H1 (cell line): ENCODE data around the gene ADD2. TPM values are rescaled to one million over a fixed set of nuclear protein-coding genes. Genes with fewer than 3 reads are reported as not detected.

Source experiments
- CTCF ChIA-PET: fragments of 300-600 bp; sonication (Branson Sonifier 250); formaldehyde crosslinking; loops from one replicate; lab custom pipeline; 2021; ENCODE audit not compliant: partially characterized antibody; lab: Charles Lee
- POLR2A ChIA-PET: fragments of 300-600 bp; sonication (Branson Sonifier 250); formaldehyde crosslinking; loops from one replicate; lab custom pipeline; 2021; ENCODE audit warnings: inconsistent platforms; ENCODE audit not compliant: partially characterized antibody; lab: Charles Lee
- DNase-seq, 2 experiments: peaks; one replicate each; pipeline versions ENCODE4 v3.0.0 to v3.0.0-alpha.2; 2010 to 2022; ENCODE audit warnings: low spot score in 2 of 2, low read depth in 1 of 2, mixed read lengths in 1 of 2
- FAIRE-seq: peaks from 2 replicates; lab custom pipeline; 2011; peaks lifted over from hg19 to GRCh38; lab: Jason Lieb, UNC
- H2AFZ ChIP-seq: 2 replicates; pipeline ENCODE4 v1.8.1; 2012; ENCODE audit warnings: low read length, inconsistent platforms
- H2AK5ac ChIP-seq: 2 replicates; pipeline ENCODE4 v1.6.1; 2013; ENCODE audit warnings: low read depth, low read length
- H2BK120ac ChIP-seq: replicated peaks from 2 replicates; pipeline ENCODE3; 2013; ENCODE audit warnings: low read depth, low read length, inconsistent platforms
- H2BK12ac ChIP-seq: 2 replicates; pipeline ENCODE4 v1.6.1; 2013; ENCODE audit warnings: low read depth, low read length
- H2BK15ac ChIP-seq: 2 replicates; pipeline ENCODE4 v1.6.1; 2013; ENCODE audit warnings: low read length
- H2BK20ac ChIP-seq: 2 replicates; pipeline ENCODE4 v1.6.1; 2013; ENCODE audit warnings: low read length
- H2BK5ac ChIP-seq: 2 replicates; pipeline ENCODE4 v1.6.1; 2013; ENCODE audit warnings: low read depth, low read length
- H3K14ac ChIP-seq: 2 replicates; pipeline ENCODE4 v1.6.1; 2013; ENCODE audit warnings: inconsistent platforms; ENCODE audit not compliant: insufficient read length
- H3K18ac ChIP-seq: 2 replicates; pipeline ENCODE4 v1.6.1; 2013; ENCODE audit warnings: low read length; ENCODE audit errors: extremely low read depth
- H3K23ac ChIP-seq: 2 replicates; pipeline ENCODE4 v1.6.1; 2013; ENCODE audit warnings: inconsistent platforms; ENCODE audit not compliant: insufficient read length
- H3K23me2 ChIP-seq: 2 replicates; pipeline ENCODE4 v1.6.1; 2013; ENCODE audit warnings: low read depth, low read length
- H3K27ac ChIP-seq: 2 replicates; pipeline ENCODE4 v1.6.1; 2011; ENCODE audit warnings: low read depth, low read length, inconsistent platforms
- H3K27me3 ChIP-seq, 4 experiments: replicated peaks in 1 of 4; 1 replicate in 1 of 4; 2 replicates in 3 of 4; pipeline versions ENCODE4 v1.6.1 to v1.8.1; 2011 to 2013; ENCODE audit warnings: low read length in 3 of 4, mild to moderate bottlenecking in 3 of 4, inconsistent platforms in 2 of 4, mixed read lengths in 2 of 4, moderate library complexity in 1 of 4; ENCODE audit not compliant: control insufficient read depth in 3 of 4, insufficient read depth in 3 of 4; ENCODE audit errors: extremely low read depth in 1 of 4
- H3K36me3 ChIP-seq, 4 experiments: 2 replicates each; pipeline versions ENCODE4 v1.6.1 to v1.8.1; 2011 to 2013; ENCODE audit warnings: mild to moderate bottlenecking in 4 of 4, low read length in 3 of 4, moderate library complexity in 2 of 4, control low read depth in 1 of 4, inconsistent platforms in 1 of 4; ENCODE audit not compliant: insufficient read depth in 4 of 4, control insufficient read depth in 2 of 4
- H3K4ac ChIP-seq: replicated peaks from 2 replicates; pipeline ENCODE3; 2013; ENCODE audit warnings: low read length, low read depth, mixed read lengths, inconsistent platforms; ENCODE audit not compliant: insufficient read length
- H3K4me1 ChIP-seq, 4 experiments: replicated peaks in 1 of 4; 1 replicate in 1 of 4; 2 replicates in 3 of 4; pipeline versions ENCODE4 v1.6.1 to v1.8.1; 2011 to 2013; ENCODE audit warnings: low read length in 3 of 4, inconsistent platforms in 2 of 4, mixed read lengths in 1 of 4; ENCODE audit not compliant: insufficient read depth in 4 of 4, control insufficient read depth in 3 of 4
- H3K4me2 ChIP-seq, 2 experiments: 2 replicates each; pipeline versions ENCODE4 v1.6.1 to v1.8.1; 2011 to 2013; ENCODE audit warnings: low read depth in 2 of 2, low read length in 2 of 2, control low read depth in 1 of 2, inconsistent platforms in 1 of 2, mild to moderate bottlenecking in 1 of 2; ENCODE audit not compliant: insufficient read depth in 1 of 2
- H3K4me3 ChIP-seq, 4 experiments: fragments of 200-600, 300-600 bp in 1 of 4; sonication (generic), shearing (Covaris generic), sonication (Bioruptor Twin) in 1 of 4; 2 replicates each; pipeline versions ENCODE4 v1.5.1 to v1.8.1; 2011 to 2016; ENCODE audit warnings: low read length in 4 of 4, low read depth in 3 of 4, control low read depth in 2 of 4, inconsistent platforms in 2 of 4, mild to moderate bottlenecking in 2 of 4, mixed read lengths in 1 of 4, moderate library complexity in 1 of 4; ENCODE audit not compliant: insufficient read depth in 2 of 4; ENCODE audit errors: extremely low read depth in 1 of 4
- H3K56ac ChIP-seq: replicated peaks from 2 replicates; pipeline ENCODE3; 2013; ENCODE audit warnings: low read depth, mild to moderate bottlenecking, mixed read lengths, low read length, inconsistent platforms; ENCODE audit not compliant: insufficient read length
- H3K79me1 ChIP-seq: 2 replicates; pipeline ENCODE4 v1.6.1; 2013; ENCODE audit warnings: low read depth, low read length, control low read depth
- H3K79me2 ChIP-seq, 2 experiments: 2 replicates each; pipeline versions ENCODE4 v1.6.1 to v1.8.1; 2012 to 2013; ENCODE audit warnings: low read length in 2 of 2, mild to moderate bottlenecking in 2 of 2, inconsistent platforms in 1 of 2; ENCODE audit not compliant: insufficient read depth in 2 of 2, control insufficient read depth in 1 of 2
- H3K9ac ChIP-seq, 4 experiments: replicated peaks in 1 of 4; 1 replicate in 1 of 4; 2 replicates in 3 of 4; pipeline versions ENCODE4 v1.6.1 to v1.8.1; 2011 to 2013; ENCODE audit warnings: low read depth in 3 of 4, low read length in 3 of 4, control low read depth in 2 of 4, mild to moderate bottlenecking in 2 of 4, moderate library complexity in 2 of 4, inconsistent platforms in 1 of 4; ENCODE audit errors: extremely low read depth in 1 of 4
- H3K9me3 ChIP-seq, 2 experiments: 2 replicates each; pipeline versions ENCODE4 v1.6.1 to v1.8.1; 2012 to 2013; ENCODE audit warnings: mild to moderate bottlenecking in 2 of 2, moderate library complexity in 2 of 2, control low read depth in 1 of 2, inconsistent platforms in 1 of 2, low read depth in 1 of 2, low read length in 1 of 2, mixed read lengths in 1 of 2; ENCODE audit not compliant: insufficient read depth in 2 of 2
- H4K20me1 ChIP-seq, 2 experiments: replicated peaks in 1 of 2; 2 replicates each; pipeline versions ENCODE3 to v1.8.1; 2011 to 2013; ENCODE audit warnings: inconsistent platforms in 2 of 2, low read length in 2 of 2, mild to moderate bottlenecking in 1 of 2; ENCODE audit not compliant: insufficient read depth in 2 of 2, control insufficient read depth in 1 of 2
- H4K5ac ChIP-seq: 2 replicates; pipeline ENCODE4 v1.6.1; 2013; ENCODE audit warnings: low read length, low read depth, mixed read lengths, inconsistent platforms; ENCODE audit not compliant: insufficient read length
- H4K8ac ChIP-seq: 2 replicates; pipeline ENCODE4 v1.8.0; 2013; ENCODE audit warnings: mild to moderate bottlenecking, moderate library complexity, low read length, inconsistent platforms; ENCODE audit not compliant: insufficient read depth; ENCODE audit errors: extremely low read depth
- H4K91ac ChIP-seq: replicated peaks from 2 replicates; pipeline ENCODE3; 2013; ENCODE audit warnings: low read length, mixed read lengths, inconsistent platforms; ENCODE audit not compliant: insufficient read length
- CEBPB ChIP-seq: IDR thresholded peaks from 2 replicates; pipeline ENCODE4 v1.6.1; 2012; ENCODE audit warnings: low read depth, low read length
- GTF2F1 ChIP-seq: IDR thresholded peaks from 2 replicates; pipeline ENCODE4 v1.6.1; 2012; ENCODE audit warnings: low read depth, low read length, improper control_type of control experiment, borderline replicate concordance
- HDAC6 ChIP-seq: IDR thresholded peaks from one replicate; pipeline ENCODE4 v1.7.1; 2012; ENCODE audit warnings: low read depth, mild to moderate bottlenecking, inconsistent platforms, low read length, moderate library complexity
- RBBP5 ChIP-seq: IDR thresholded peaks from 2 replicates; pipeline ENCODE4 v1.7.1; 2012; ENCODE audit warnings: low read depth, mild to moderate bottlenecking, inconsistent platforms, low read length, moderate library complexity, borderline replicate concordance
- SIN3A ChIP-seq, 2 experiments: IDR thresholded peaks in 1 of 2; conservative IDR thresholded peaks in 1 of 2; 2 replicates each; pipeline ENCODE4 v1.6.1; 2011 to 2012; ENCODE audit warnings: low read length in 2 of 2, improper control_type of control experiment in 1 of 2, low read depth in 1 of 2, mild to moderate bottlenecking in 1 of 2
- YY1 ChIP-seq: IDR thresholded peaks from 2 replicates; pipeline ENCODE4 v1.6.1; 2011; ENCODE audit warnings: low read depth, mild to moderate bottlenecking, low read length
- ZNF274 ChIP-seq: IDR thresholded peaks from 2 replicates; pipeline ENCODE4 v1.7.0; 2012; ENCODE audit warnings: low read length, borderline replicate concordance; ENCODE audit errors: extremely low read depth
- WGBS, 2 experiments: shearing (Covaris generic) in 1 of 2; methylation state at CpG; one replicate each; pipeline versions ENCODE4 v1.1.6 to v1.1.7; 2013 to 2015; ENCODE audit warnings: low lambda C conversion rate in 2 of 2, mixed read lengths in 2 of 2, inconsistent platforms in 1 of 2, low coverage in 1 of 2, missing lambda C conversion rate in 1 of 2; ENCODE audit not compliant: insufficient replicate concordance in 2 of 2, insufficient coverage in 1 of 2, insufficient read length in 1 of 2; ENCODE audit errors: extremely low coverage in 1 of 2, missing lambda C conversion rate in 1 of 2; 5-methylcytosine and 5-hydroxymethylcytosine counted together
- polyA plus RNA-seq, 7 experiments: library from polyadenylated mRNA; depleted of rRNA in 3 of 7; stranded (reverse) in 5 of 7; unstranded in 2 of 7; fragments of >200 nt in 5 of 7; fragments of 200-250 nt in 2 of 7; gene quantifications; 1 replicate in 5 of 7; 2 replicates in 1 of 7; 4 replicates in 1 of 7; pipeline versions ENCODE4 v1.2.1 to v1.2.3, GENCODE V29; 2011 to 2013; ENCODE audit warnings: missing spikeins in 2 of 7, mixed read lengths in 2 of 7
- total RNA-seq: library from RNA; stranded (reverse); fragmentation: NEBNext Ultra II Directional; extraction: Animal tissue kit (Norgen Biotek cat#: 25700); gene quantifications from 2 replicates; pipeline ENCODE4 v1.2.1, GENCODE V29; 2021
- TF ChIP-seq, protein P1 (sequence below): IDR thresholded peaks from 2 replicates; pipeline ENCODE4 v1.6.1; 2012; ENCODE audit warnings: inconsistent platforms

ADD2 gene
- total and polyA plus RNA-seq, 2 of the 8 experiments (the other 6 are each of a cell fraction or from before 2014, with no cell fraction given), result 58.5 to 170 TPM

DNA sequence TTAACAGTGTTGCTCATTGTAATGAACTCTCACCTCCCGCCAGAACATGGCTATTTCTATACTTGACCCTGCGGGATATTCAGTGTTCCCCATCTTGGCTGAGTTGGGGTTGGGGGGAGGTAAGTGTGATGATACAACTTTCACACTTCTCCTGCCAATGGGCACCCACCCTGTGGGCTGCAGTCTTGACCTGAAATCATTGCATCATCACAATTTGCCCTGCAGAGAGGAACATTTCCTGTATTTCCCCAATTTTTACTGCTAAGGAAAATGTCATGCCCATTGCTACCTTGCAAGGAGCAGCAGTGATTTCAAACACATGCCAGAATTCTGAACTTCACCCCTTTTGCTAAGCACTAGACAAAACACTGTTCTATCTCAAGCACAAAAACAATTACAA is 92.1 kb downstream of the ADD2 start:
- Histone ChIP-seq H2BK12ac (no peak overlapping the region), H3K79me2 (no peaks in the 10 kb centered on the region), H4K5ac (no peak overlapping the region), H3K36me3 (peaks cover 24 to 60% (median 55%) of the 10 kb centered on the region in 4 experiments), H3K56ac (no peak overlapping the region), H3K14ac (no peak overlapping the region), H3K9ac (no peak overlapping the region), H3K27me3 (no peaks in the 10 kb centered on the region), H3K79me1 (0 out of 2 replicates have a peak, but pooled peaks cover 2% of the 10 kb centered on the region), H3K4me3 (no peak overlapping the region), H3K23me2 (no peaks in the 10 kb centered on the region), H4K20me1 (peaks cover 0 to 2% of the 10 kb centered on the region in 2 experiments), H2AFZ (no peak overlapping the region), H3K27ac (no peak overlapping the region), H3K4me2 (no peak overlapping the region), H3K4me1 (no peaks in the 10 kb centered on the region), H3K4ac (no peak overlapping the region), H4K91ac (no peak overlapping the region), H2AK5ac (no peak overlapping the region), H3K23ac (no peak overlapping the region), H4K8ac (no peak overlapping the region), H2BK15ac (no peak overlapping the region), H2BK20ac (no peak overlapping the region), H3K9me3 (no peaks in the 10 kb centered on the region), H2BK120ac (no peak overlapping the region), H3K18ac (no peak overlapping the region), H2BK5ac (no peak overlapping the region)
- FAIRE-seq (no peak), DNase-seq (no peak)
- no peak for TF ChIP-seq HDAC6
- no peak for TF ChIP-seq YY1
- no peak for TF ChIP-seq CEBPB
- TF ChIP-seq, protein P1, sequence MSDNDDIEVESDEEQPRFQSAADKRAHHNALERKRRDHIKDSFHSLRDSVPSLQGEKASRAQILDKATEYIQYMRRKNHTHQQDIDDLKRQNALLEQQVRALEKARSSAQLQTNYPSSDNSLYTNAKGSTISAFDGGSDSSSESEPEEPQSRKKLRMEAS, result no peak
- no peak for TF ChIP-seq RBBP5
- TF ChIP-seq GTF2F1, result no peak
- no peak for TF ChIP-seq SIN3A (conservative IDR thresholded peaks at IDR 0.05 in 1 of 2, IDR thresholded peaks at IDR 0.05 in 1 of 2; ENCODE audit: low read depth in 1 of 2, low read length in 2 of 2)
- TF ChIP-seq ZNF274, result no peak
- CTCF ChIA-PET, result interaction anchor here (1.8 to 3.7 kb wide), 3 partner anchors 10 to 93 kb away, joined by 5 to 27 read pairs (median 11); no protein-coding TSS in a partner anchor
- 88% methylated on average over 2 of the region's 2 CpGs; no CpG with 5 or more reads in 1 of the 2 experiments for WGBS, 2 experiments
- POLR2A ChIA-PET, result no interaction called here
